ENCODE measurements around the gene PROX2. TPM values are rescaled to one million over a fixed set of nuclear protein-coding genes. Genes with fewer than 3 reads are reported as not detected.

PROX2 gene
- total and polyA plus RNA-seq, 7 donors = not detected

- Histone ChIP-seq H3K9me3 (no peaks in the 10 kb centered on the region), H3K4me1 (peaks cover 30% of the 10 kb centered on the region), H3K27ac (no peak overlapping the region), H3K4me3 (no peak overlapping the region), H3K27me3 (ENCODE audit: insufficient read depth in 3 of 3, low read length in 2 of 3) (no peaks in the 10 kb centered on the region), H3K36me3 (ENCODE audit: insufficient read depth in 1 of 2, low read depth in 1 of 2) (peaks cover 26 to 92% of the 10 kb centered on the region in 2 donors)
- no peak for TF ChIP-seq CTCF (IDR thresholded peaks at IDR 0.05)
- WGBS, 3 donors = 92 to 97% (median 94%) methylated on average over 6 of the region's 6 CpGs
- DNase-seq (no peak), ATAC-seq (no peak)
- intact Hi-C loops (cut with DNase I) = no loop called here
These were observed 14.3 kb upstream of the PROX2 start for GRCh38 chr14:74890262-74890661.

GRCh38 chr14:74888164-74889158, 12.5 kb upstream of the PROX2 start:
- Histone ChIP-seq H3K4me1 (peaks cover 47% of the 10 kb centered on the region), H3K4me3 (no peak overlapping the region), H3K36me3 (ENCODE audit: insufficient read depth in 1 of 2, low read depth in 1 of 2) (peaks cover 16 to 84% of the 10 kb centered on the region in 2 donors), H3K27me3 (ENCODE audit: insufficient read depth in 3 of 3, low read length in 2 of 3) (no peaks in the 10 kb centered on the region), H3K27ac (no peak overlapping the region), H3K9me3 (no peaks in the 10 kb centered on the region)
- ATAC-seq (peak in 3 of 4 donors; percentile 41 to 69 (median 50)), DNase-seq (no peak)
- TF ChIP-seq CTCF (IDR thresholded peaks at IDR 0.05) = no peak
- intact Hi-C loops (cut with DNase I) = no loop called here
- 59 to 75% (median 66%) methylated on average over 12 of the region's 12 CpGs for WGBS, 3 donors

GRCh38 chr14:74886001-74886400, 10.1 kb upstream of the PROX2 start:
- intact Hi-C loops (cut with DNase I) = no loop called here

GRCh38 chr14:74882103-74882920, 6.4 kb upstream of the PROX2 start:
- DNase-seq (peak; percentile 58 to 78), ATAC-seq (peak; percentile 47 to 65 (median 60))
- intact Hi-C loops (cut with DNase I) = no loop called here
- Histone ChIP-seq H3K27me3 (ENCODE audit: insufficient read depth in 3 of 3, low read length in 2 of 3) (no peaks in the 10 kb centered on the region), H3K36me3 (ENCODE audit: insufficient read depth in 1 of 2, low read depth in 1 of 2) (peaks cover 0 to 27% of the 10 kb centered on the region in 2 donors), H3K4me1 (peaks cover 49% of the 10 kb centered on the region), H3K9me3 (no peaks in the 10 kb centered on the region), H3K27ac (peak overlapping the region; percentile 90), H3K4me3 (peak overlapping the region; percentile 80)
- TF ChIP-seq CTCF (IDR thresholded peaks at IDR 0.05) = no peak
- 0 to 1% (median 1%) methylated on average over 41 to 49 of the region's 49 CpGs for WGBS, 3 donors

More at GRCh38 chr14:74886001-74886400, 10.1 kb upstream of the PROX2 start:
- Histone ChIP-seq H3K36me3 (ENCODE audit: insufficient read depth in 1 of 2, low read depth in 1 of 2) (peaks cover 6 to 60% of the 10 kb centered on the region in 2 donors), H3K4me1 (peaks cover 59% of the 10 kb centered on the region), H3K27me3 (ENCODE audit: insufficient read depth in 3 of 3, low read length in 2 of 3) (no peaks in the 10 kb centered on the region), H3K4me3 (no peak overlapping the region), H3K9me3 (no peaks in the 10 kb centered on the region), H3K27ac (peak overlapping the region; percentile 69)
- WGBS, 3 donors = 41 to 57% (median 48%) methylated on average over 3 of the region's 3 CpGs
- no peak for TF ChIP-seq CTCF (IDR thresholded peaks at IDR 0.05)
- DNase-seq = no peak
- ATAC-seq = peak; percentile 5 to 43 (median 14)

All from psoas muscle (tissue), 8 donors.